HG02840 (cell line): ENCODE results near the gene MCF2L2.
"Not testable (repeated sequence)": the region's sequence is repeated elsewhere in the genome, so short reads cannot be mapped to it uniquely, and the experiment has no call there.

Experiments
- ATAC-seq: cut with Tn5 transposase; IDR thresholded peaks from one replicate; pipeline ENCODE4 v1.9.1; 2021; ENCODE audit warnings: mild to moderate bottlenecking, moderate library complexity, moderate number of reproducible peaks; ENCODE audit not compliant: unreplicated experiment, low FRiP score

MCF2L2 gene

GRCh38 chr3:183371600-183371968, 56.8 kb downstream of the MCF2L2 start:
- not testable (repeated sequence) for ATAC-seq

GRCh38 chr3:183370391-183370790, 58.0 kb downstream of the MCF2L2 start:
- ATAC-seq, result no peak

- ATAC-seq, result no peak
Observed at GRCh38 chr3:183369627-183370026, 58.8 kb downstream of the MCF2L2 start.

- no peak for ATAC-seq
Observed at GRCh38 chr3:183369117-183369516, 59.3 kb downstream of the MCF2L2 start.

- no peak for ATAC-seq
Observed at GRCh38 chr3:183360971-183361624, 67.3 kb downstream of the MCF2L2 start.

GRCh38 chr3:183359036-183359435, 69.4 kb downstream of the MCF2L2 start:
- no peak for ATAC-seq

GRCh38 chr3:183357564-183358079, 70.8 kb downstream of the MCF2L2 start:
- ATAC-seq, result no peak

GRCh38 chr3:183356920-183357319, 71.5 kb downstream of the MCF2L2 start:
- ATAC-seq, result no peak

GRCh38 chr3:183354874-183355273, 73.5 kb downstream of the MCF2L2 start:
- ATAC-seq, result no peak

GRCh38 chr3:183354325-183354831, 74.0 kb downstream of the MCF2L2 start:
- ATAC-seq, result no peak

GRCh38 chr3:183353421-183353820, 75.0 kb downstream of the MCF2L2 start:
- ATAC-seq, result no peak

- no peak for ATAC-seq
Observed at GRCh38 chr3:183350164-183350563, 78.3 kb downstream of the MCF2L2 start.

- no peak for ATAC-seq
Observed at GRCh38 chr3:183349421-183350157, 78.8 kb downstream of the MCF2L2 start.

- ATAC-seq, result no peak
Observed at GRCh38 chr3:183342824-183343223, 85.6 kb downstream of the MCF2L2 start.

GRCh38 chr3:183341545-183342288, 86.7 kb downstream of the MCF2L2 start:
- no peak for ATAC-seq

- no peak for ATAC-seq
Observed at GRCh38 chr3:183340222-183340621, 88.2 kb downstream of the MCF2L2 start.

GRCh38 chr3:183339461-183340086, 88.8 kb downstream of the MCF2L2 start:
- ATAC-seq, result no peak

- no peak for ATAC-seq
Observed at GRCh38 chr3:183338520-183338919, 89.9 kb downstream of the MCF2L2 start.

- no peak for ATAC-seq
Observed at GRCh38 chr3:183332487-183332886, 95.9 kb downstream of the MCF2L2 start.

- ATAC-seq, result no peak
Observed at GRCh38 chr3:183331498-183331897, 96.9 kb downstream of the MCF2L2 start.

GRCh38 chr3:183330881-183331280, 97.5 kb downstream of the MCF2L2 start:
- ATAC-seq, result no peak
